Measurements from ENCODE around the gene NCK2. TPM values are rescaled to one million over a fixed set of nuclear protein-coding genes. Genes with fewer than 3 reads are reported as not detected.

NCK2 gene
- total RNA-seq, 2 donors from 2014 or later, result 36.6 to 42.8 TPM

GRCh38 chr2:105906481-105906880, 161.8 kb downstream of the NCK2 start:
- TF ChIP-seq POLR2A (IDR thresholded peaks at IDR 0.05) (no peak), CTCF (IDR thresholded peaks at IDR 0.05) (no peak)
- intact Hi-C loops (cut with DNase I), result no loop called here
- H3K4me3 ChIP-seq, result no peak overlapping the region

GRCh38 chr2:105907184-105907583, 162.5 kb downstream of the NCK2 start:
- Histone ChIP-seq H3K9me3 (no peaks in the 10 kb centered on the region), H3K36me3 (replicated peaks in 1 of 2; ENCODE audit: insufficient read depth in 1 of 2, low read depth in 2 of 2) (no peaks in the 10 kb centered on the region), H3K27me3 (no peaks in the 10 kb centered on the region), H3K27ac (no peak overlapping the region), H3K4me1 (no peaks in the 10 kb centered on the region), H3K4me3 (no peak overlapping the region)
- no peak for TF ChIP-seq POLR2A (IDR thresholded peaks at IDR 0.05)
- 54 to 55% methylated on average over 4 of the region's 4 CpGs for WGBS, 2 donors
- ATAC-seq (no peak), DNase-seq (no peak)
- intact Hi-C loops (cut with DNase I), result no loop called here

More at GRCh38 chr2:105906481-105906880, 161.8 kb downstream of the NCK2 start:
- DNase-seq (no peak), ATAC-seq (no peak)
- WGBS, 2 donors, result 72 to 77% methylated on average over 3 of the region's 3 CpGs
- Histone ChIP-seq H3K27me3 (no peaks in the 10 kb centered on the region), H3K36me3 (replicated peaks in 1 of 2; ENCODE audit: insufficient read depth in 1 of 2, low read depth in 2 of 2) (no peaks in the 10 kb centered on the region), H3K27ac (no peak overlapping the region), H3K4me1 (no peaks in the 10 kb centered on the region), H3K9me3 (no peaks in the 10 kb centered on the region)

- Histone ChIP-seq H3K27me3 (no peaks in the 10 kb centered on the region), H3K9me3 (no peaks in the 10 kb centered on the region), H3K36me3 (replicated peaks in 1 of 2; ENCODE audit: insufficient read depth in 1 of 2, low read depth in 2 of 2) (no peaks in the 10 kb centered on the region), H3K27ac (no peak overlapping the region), H3K4me3 (no peak overlapping the region), H3K4me1 (no peaks in the 10 kb centered on the region)
- TF ChIP-seq POLR2A (IDR thresholded peaks at IDR 0.05) (no peak), CTCF (IDR thresholded peaks at IDR 0.05) (no peak)
- no peak for ATAC-seq
- DNase-seq, result no peak
- 69 to 71% methylated on average over 4 of the region's 4 CpGs for WGBS, 2 donors
- intact Hi-C loops (cut with DNase I), result no loop called here
These were observed 164.5 kb downstream of the NCK2 start for GRCh38 chr2:105909215-105909614.

- no peak for TF ChIP-seq CTCF (IDR thresholded peaks at IDR 0.05)
- TF ChIP-seq POLR2A (IDR thresholded peaks at IDR 0.05), result no peak
- 83 to 85% methylated on average over 13 of the region's 13 CpGs for WGBS, 2 donors
- Histone ChIP-seq H3K36me3 (replicated peaks in 1 of 2; ENCODE audit: insufficient read depth in 1 of 2, low read depth in 2 of 2) (no peaks in the 10 kb centered on the region), H3K4me3 (no peak overlapping the region), H3K4me1 (no peaks in the 10 kb centered on the region), H3K27ac (no peak overlapping the region), H3K9me3 (peaks cover 0 to 7% (median 0%) of the 10 kb centered on the region in 3 donors), H3K27me3 (no peaks in the 10 kb centered on the region)
- ATAC-seq (no peak), DNase-seq (no peak)
- intact Hi-C loops (cut with DNase I), result no loop called here
These were observed 166.0 kb downstream of the NCK2 start for GRCh38 chr2:105910497-105911238.

GRCh38 chr2:105911425-105911824, 166.7 kb downstream of the NCK2 start:
- H3K4me1 ChIP-seq, result no peaks in the 10 kb centered on the region
- H3K27me3 ChIP-seq, result no peaks in the 10 kb centered on the region
- no peaks in the 10 kb centered on the region for H3K36me3 ChIP-seq (replicated peaks in 1 of 2; ENCODE audit: insufficient read depth in 1 of 2, low read depth in 2 of 2)
- TF ChIP-seq POLR2A (IDR thresholded peaks at IDR 0.05) (no peak), CTCF (IDR thresholded peaks at IDR 0.05) (no peak)
- DNase-seq, result no peak
- intact Hi-C loops (cut with DNase I), result no loop called here
- no peak for ATAC-seq
- no peak overlapping the region for H3K4me3 ChIP-seq
- WGBS, 2 donors, result 63 to 73% methylated on average over 3 of the region's 3 CpGs
- H3K9me3 ChIP-seq, result peaks cover 0 to 7% (median 0%) of the 10 kb centered on the region in 3 donors
- H3K27ac ChIP-seq, result no peak overlapping the region

Measured in body of pancreas (tissue), 4 donors.